Progenitor cell of endocrine pancreas (in vitro differentiated cells): Measurements from ENCODE around the gene CPN1. TPM values are rescaled to one million over a fixed set of nuclear protein-coding genes. Genes with fewer than 3 reads are reported as not detected.
A peak's percentile ranks its signal among the peaks of the same experiment; 100 is the strongest.

Source experiments
- DNase-seq: peaks from one replicate; pipeline ENCODE4 v3.0.0; 2021; ENCODE audit warnings: low spot score; ENCODE audit not compliant: unreplicated experiment
- H3K27ac Mint-ChIP-seq: 2 replicates; pipeline ENCODE4 v1.8.0; 2021; ENCODE audit warnings: mild to moderate bottlenecking, moderate library complexity, mixed read lengths
- H3K27me3 Mint-ChIP-seq: 2 replicates; pipeline ENCODE4 v1.8.0; 2021; ENCODE audit warnings: mixed read lengths
- H3K36me3 Mint-ChIP-seq: 2 replicates; pipeline ENCODE4 v1.8.0; 2022; ENCODE audit warnings: mixed read lengths; ENCODE audit not compliant: insufficient read depth
- H3K4me1 Mint-ChIP-seq: 2 replicates; pipeline ENCODE4 v1.8.0; 2021; ENCODE audit warnings: low read depth, mixed read lengths
- H3K4me3 Mint-ChIP-seq: 2 replicates; pipeline ENCODE4 v1.8.0; 2021; ENCODE audit warnings: low read depth, mild to moderate bottlenecking, moderate library complexity, mixed read lengths
- H3K9me3 Mint-ChIP-seq: 2 replicates; pipeline ENCODE4 v1.8.0; 2021; ENCODE audit warnings: low read depth, mixed read lengths
- CTCF ChIP-seq: fragments of 200-600 bp; sonication (generic); IDR thresholded peaks from one replicate; pipeline ENCODE4 v1.5.0; 2021; ENCODE audit warnings: antibody characterized with exemption, mild to moderate bottlenecking; ENCODE audit not compliant: unreplicated experiment
- total RNA-seq: library from RNA; stranded (reverse); gene quantifications from 2 replicates; pipeline ENCODE4 v1.2.1, GENCODE V29; 2021

CPN1 gene
- total RNA-seq, 1 donor from 2014 or later = 4.5 TPM

DNA sequence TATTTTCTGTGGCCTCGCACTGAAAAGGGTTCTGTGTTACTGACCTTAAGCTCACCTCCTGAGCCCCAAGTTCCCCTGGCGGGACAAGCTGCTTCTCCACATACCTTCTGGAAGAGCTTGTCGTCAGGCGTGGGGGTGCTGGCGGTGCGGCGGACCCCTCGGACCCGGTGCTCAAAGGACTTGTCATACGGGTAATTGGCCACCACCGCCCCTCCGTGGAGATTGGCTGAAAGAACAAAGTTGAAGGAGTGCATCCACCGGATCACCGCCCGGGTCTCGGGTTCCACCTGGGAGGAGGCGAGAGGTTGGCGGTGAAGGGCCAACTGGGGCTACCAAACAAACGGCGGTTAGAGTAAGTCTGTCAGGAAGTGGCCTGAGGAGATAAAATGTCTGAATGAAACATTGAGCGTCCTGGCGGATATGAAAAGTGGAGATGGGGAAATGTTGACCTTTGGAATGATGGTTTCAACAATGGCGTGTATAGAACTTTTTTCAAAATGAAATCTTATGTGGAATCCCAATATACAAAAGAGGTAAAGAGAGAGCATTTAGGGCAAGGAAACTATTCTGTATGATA is 16.5 kb downstream of the CPN1 start:
- Mint-ChIP-seq H3K9me3 (no peaks in the 10 kb centered on the region), H3K4me3 (no peak overlapping the region), H3K27me3 (no peaks in the 10 kb centered on the region), H3K36me3 (peaks cover 6% of the 10 kb centered on the region), H3K27ac (no peak overlapping the region), H3K4me1 (no peaks in the 10 kb centered on the region)
- no peak for TF ChIP-seq CTCF
- DNase-seq = no peak

- H3K4me3 Mint-ChIP-seq = no peak overlapping the region
- H3K27me3 Mint-ChIP-seq = no peaks in the 10 kb centered on the region
- no peak for TF ChIP-seq CTCF
- no peak for DNase-seq
- H3K9me3 Mint-ChIP-seq = no peaks in the 10 kb centered on the region
- H3K27ac Mint-ChIP-seq = no peak overlapping the region
- H3K4me1 Mint-ChIP-seq = no peaks in the 10 kb centered on the region
- peaks cover 10% of the 10 kb centered on the region for H3K36me3 Mint-ChIP-seq
Observed at GRCh38 chr10:100061401-100061800, 20.3 kb downstream of the CPN1 start.

DNA sequence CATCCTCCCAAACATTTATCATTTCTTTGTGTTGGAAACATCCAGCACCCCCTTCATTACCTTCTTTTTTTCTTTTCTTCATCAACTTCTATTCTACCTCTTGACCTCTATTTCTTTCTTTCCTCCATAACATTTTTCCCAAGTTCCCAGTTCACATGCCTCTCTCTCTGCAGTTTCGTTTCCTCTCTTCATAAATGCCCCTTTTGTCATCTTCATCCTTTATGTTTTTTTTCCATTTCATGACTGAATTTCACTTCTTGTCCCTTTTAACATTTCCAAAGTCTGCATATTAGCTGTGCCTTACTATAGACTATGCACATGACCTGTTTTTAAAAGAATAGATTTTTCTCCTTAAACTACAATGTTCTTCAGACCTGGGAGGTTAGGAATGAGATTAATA is 23.7 kb downstream of the CPN1 start:
- Mint-ChIP-seq H3K27ac (no peak overlapping the region), H3K9me3 (peaks cover 3% of the 10 kb centered on the region), H3K4me1 (no peaks in the 10 kb centered on the region), H3K27me3 (no peaks in the 10 kb centered on the region), H3K36me3 (peaks cover 12% of the 10 kb centered on the region), H3K4me3 (no peak overlapping the region)
- no peak for TF ChIP-seq CTCF
- DNase-seq = no peak

GRCh38 chr10:100053686-100054460 is 27.8 kb downstream of the CPN1 start:
- no peaks in the 10 kb centered on the region for H3K4me1 Mint-ChIP-seq
- peaks cover 3% of the 10 kb centered on the region for H3K9me3 Mint-ChIP-seq
- DNase-seq = no peak
- H3K36me3 Mint-ChIP-seq = peaks cover 12% of the 10 kb centered on the region
- no peak for TF ChIP-seq CTCF
- H3K27ac Mint-ChIP-seq = no peak overlapping the region
- H3K4me3 Mint-ChIP-seq = no peak overlapping the region
- H3K27me3 Mint-ChIP-seq = no peaks in the 10 kb centered on the region

GRCh38 chr10:100046021-100046486 is 35.6 kb downstream of the CPN1 start:
- no peaks in the 10 kb centered on the region for H3K36me3 Mint-ChIP-seq
- H3K4me3 Mint-ChIP-seq = no peak overlapping the region
- H3K9me3 Mint-ChIP-seq = no peaks in the 10 kb centered on the region
- peak; percentile 94 for TF ChIP-seq CTCF
- peak overlapping the region; percentile 31 for H3K27ac Mint-ChIP-seq
- DNase-seq = peak; percentile 85
- H3K4me1 Mint-ChIP-seq = peaks cover 3% of the 10 kb centered on the region
- H3K27me3 Mint-ChIP-seq = no peaks in the 10 kb centered on the region
